MV-4-11 (cell line): ENCODE data around the gene COG5.
A peak's percentile ranks its signal among the peaks of the same experiment; 100 is the strongest.

Source experiments
- DNase-seq: peaks from one replicate; lab custom pipeline; 2025; lab: John Stamatoyannopoulos, UW

COG5 gene

GRCh38 chr7:107394276-107394675 is 169.4 kb downstream of the COG5 start:
- no peak for DNase-seq

- DNase-seq, result no peak
Measured at GRCh38 chr7:107392830-107393229, 170.9 kb downstream of the COG5 start.

- DNase-seq, result no peak
Measured at GRCh38 chr7:107390916-107391315, 172.8 kb downstream of the COG5 start.

DNA sequence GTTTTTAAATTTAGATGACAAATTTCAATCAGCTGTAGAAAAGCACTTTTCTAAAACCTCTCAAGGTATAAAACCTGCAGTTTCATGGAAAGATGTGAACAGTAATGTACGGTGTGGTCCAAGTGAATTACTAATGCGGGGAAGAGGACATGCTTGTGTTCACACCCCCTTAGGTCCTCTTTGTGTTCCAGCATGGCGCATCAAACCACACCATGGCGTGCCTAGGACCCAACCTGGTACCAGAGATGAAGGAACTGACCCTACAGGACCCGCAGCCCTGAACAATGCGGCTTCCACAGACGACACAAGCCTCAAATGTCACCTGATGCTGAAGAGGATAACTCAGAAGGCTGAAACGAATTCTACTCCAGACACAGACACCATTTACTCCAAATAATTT is 175.1 kb downstream of the COG5 start:
- DNase-seq, result peak; percentile 1

GRCh38 chr7:107387573-107388219 is 176.0 kb downstream of the COG5 start:
- DNase-seq, result no peak

- no peak for DNase-seq
Measured at GRCh38 chr7:107387128-107387527, 176.6 kb downstream of the COG5 start.

GRCh38 chr7:107386548-107387102 is 177.1 kb downstream of the COG5 start:
- no peak for DNase-seq

DNA sequence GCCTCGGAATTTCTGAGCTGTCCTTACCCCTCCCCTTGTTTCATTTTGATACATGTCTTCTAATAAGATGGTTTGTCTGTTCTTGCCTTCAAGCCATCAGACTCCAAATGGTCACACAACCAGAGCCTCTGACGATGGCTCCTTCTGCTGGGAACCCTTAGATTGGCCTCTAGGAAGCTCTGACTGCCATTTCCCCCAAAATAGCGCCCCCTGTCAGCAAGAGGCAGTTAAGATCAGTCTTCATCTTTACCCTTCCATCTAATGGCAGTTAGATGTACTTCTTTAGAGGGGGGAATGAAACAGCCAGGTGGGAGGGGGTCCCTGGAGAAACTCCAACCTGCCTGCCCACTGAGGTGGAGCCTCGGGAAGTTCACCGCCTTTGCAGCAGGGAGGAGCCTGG is 179.7 kb downstream of the COG5 start:
- no peak for DNase-seq

DNA sequence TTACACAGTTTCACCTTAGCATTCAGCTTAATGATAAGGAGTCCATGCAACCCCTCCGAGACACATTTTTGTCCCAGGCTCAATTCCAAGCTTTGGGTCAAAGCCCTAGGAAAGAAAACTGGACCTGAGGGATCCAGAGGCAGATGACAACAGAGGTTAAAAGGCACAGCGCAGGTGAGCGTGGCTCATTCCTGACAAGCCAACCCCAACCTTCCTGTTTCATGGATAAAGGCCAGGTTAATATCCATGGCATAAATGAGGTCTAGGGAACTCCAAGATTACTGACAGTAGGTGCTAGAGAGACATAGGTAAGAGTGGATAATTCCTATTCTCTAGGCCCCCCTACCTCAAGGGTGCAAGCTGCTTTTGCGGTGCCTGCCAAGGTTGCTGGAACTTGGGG is 180.5 kb downstream of the COG5 start:
- no peak for DNase-seq

DNA sequence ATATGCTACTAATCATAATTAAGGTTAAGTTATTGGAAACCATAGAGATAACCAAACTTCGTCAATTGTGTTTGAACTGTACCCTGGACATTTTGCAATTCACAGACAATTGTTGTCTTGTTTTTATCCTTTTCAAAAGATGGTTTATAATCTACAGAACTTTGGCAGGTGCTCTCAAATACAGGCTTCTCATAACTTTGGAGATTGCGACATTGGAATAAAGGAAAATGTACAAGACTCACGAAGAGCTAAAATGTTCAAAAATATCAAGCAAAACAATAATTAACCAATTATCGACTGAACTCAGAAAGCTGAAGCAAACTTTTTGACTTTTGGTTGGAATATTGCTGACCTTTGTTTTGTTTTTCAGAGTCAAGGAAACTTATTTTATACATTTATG is 182.3 kb downstream of the COG5 start:
- DNase-seq, result no peak

DNA sequence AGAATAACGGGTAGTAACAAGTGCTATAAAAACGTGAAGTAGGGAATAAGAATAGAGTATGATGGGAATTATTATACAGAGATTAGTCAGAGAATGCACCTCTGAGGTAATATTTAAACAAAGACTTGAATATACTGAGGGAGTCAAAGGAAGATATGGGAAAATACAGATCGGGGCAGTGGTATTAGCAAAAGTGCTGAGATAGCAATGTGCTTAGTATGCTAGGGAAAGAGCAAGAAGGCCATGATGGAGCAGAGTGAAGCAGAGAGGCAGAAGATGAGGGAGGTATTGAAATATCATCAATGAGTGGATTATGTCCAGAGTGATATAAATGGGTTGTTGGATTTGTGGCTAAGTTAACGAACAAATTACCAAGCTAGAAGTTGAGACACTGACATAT is 190.4 kb downstream of the COG5 start:
- DNase-seq, result no peak

DNA sequence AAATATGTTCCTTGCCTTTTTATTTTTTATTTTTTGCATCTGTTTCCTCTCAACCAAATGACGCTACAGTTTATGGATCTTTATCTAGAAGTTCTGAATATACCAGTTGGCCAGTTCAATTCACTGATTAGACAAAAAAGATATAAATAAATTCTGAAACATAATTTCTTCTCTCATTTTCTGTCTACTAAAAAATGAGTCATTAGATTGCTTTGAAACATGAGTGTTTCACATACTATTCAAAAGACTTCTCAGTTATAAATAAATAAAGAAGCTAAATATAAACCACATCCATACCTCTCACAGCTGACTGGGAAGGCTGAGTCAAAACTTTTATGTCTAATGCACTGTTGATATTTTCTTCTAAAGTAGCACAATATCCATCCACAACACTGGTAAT is 191.4 kb downstream of the COG5 start:
- DNase-seq, result no peak

GRCh38 chr7:107370816-107371215 is 192.9 kb downstream of the COG5 start:
- DNase-seq, result no peak

DNA sequence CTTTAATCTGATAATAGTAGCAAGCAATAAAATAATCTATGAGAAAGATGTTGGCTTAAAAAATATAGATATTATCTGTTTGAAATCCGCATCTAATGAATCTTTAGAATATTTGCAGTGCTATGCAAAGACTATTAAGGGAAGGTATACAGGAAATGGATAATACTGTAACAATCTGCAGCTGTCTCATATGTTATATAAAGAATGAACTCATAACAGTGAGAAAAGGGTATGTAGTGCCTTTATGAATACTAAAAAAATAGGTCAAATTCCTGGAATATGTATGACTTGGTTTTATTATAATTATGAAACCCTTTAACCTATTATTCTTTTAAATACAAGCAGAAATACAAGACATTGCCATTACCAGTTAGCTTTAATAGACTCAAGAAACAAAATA is 198.9 kb downstream of the COG5 start:
- DNase-seq, result no peak

DNA sequence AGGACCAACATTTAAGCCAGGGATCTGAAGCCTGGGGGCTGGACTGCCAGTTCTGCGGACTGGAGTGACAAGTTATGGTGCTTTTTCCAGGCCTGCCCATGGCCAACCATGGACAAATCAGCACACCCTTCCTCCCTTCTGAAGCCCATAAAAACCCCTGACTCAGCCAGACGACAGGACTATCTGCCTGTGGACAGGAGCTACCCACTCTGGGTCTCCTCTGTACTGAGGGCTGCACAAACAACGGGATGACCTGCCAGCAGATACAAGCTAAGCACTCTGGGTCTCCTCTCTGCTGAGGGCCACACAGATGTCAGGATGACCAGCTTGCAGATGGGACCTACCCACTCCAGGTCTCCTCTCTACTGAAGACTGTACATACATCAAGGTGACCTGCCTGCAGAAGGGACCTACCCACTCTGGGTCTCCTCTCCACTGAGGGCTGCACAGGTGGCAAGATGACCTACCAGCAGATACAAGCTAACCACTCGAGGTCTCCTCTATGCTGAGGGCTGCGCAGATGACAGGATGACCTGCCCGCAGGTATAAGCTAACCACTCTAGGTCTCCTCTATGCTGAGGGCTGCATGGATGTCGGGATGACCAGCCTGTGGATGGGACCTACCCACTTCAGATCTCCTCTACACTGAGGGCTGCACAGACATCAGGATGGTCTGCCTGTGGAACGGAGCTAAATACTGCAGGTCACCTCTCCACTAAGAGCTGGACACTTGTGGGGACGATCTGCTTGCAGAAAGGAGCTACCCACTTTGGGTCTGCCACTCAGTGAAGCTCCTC is 204.0 kb downstream of the COG5 start:
- DNase-seq, result no peak

DNA sequence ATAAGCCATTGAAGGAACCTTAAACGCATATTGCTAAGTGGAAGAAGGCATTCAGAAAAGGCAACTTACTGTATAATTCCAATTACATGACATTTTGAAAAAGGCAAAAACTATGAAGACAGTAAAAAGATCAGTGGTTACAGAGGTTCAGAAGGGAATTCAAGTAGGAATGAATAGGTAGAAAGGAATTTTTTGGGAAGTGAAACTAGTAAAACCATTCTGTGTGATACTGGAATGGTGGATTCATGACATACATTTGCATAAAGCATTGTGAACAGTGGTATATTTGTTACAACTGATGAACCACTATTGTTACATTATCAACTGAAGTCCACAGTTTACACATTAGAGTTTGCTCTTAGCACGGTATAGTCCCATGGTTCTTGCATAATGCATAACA is 208.1 kb downstream of the COG5 start:
- no peak for DNase-seq

GRCh38 chr7:107354640-107355039 is 209.1 kb downstream of the COG5 start:
- no peak for DNase-seq

GRCh38 chr7:107353701-107354100 is 210.0 kb downstream of the COG5 start:
- DNase-seq, result no peak

GRCh38 chr7:107345898-107346297 is 217.8 kb downstream of the COG5 start:
- DNase-seq, result no peak

- DNase-seq, result no peak
Measured at GRCh38 chr7:107344799-107345198, 218.9 kb downstream of the COG5 start.

DNA sequence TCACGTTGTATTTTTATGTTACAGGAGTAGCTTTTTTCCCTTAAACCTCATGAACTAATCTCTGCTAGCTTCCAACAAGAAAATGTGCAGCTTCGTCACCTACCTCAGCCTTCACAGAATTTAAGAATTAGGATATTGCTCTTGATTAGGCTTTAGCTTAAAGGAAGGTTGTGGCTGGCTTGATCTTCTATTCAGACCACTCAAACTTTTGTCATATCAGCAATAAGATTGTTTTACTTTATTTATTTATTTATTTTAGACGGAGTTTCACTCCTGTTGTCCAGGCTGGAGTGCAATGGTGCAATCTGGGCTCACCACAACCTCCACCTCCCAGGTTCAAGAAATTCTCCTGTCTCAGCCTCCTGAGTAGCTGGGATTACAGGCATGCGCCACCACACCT is 219.4 kb downstream of the COG5 start:
- DNase-seq, result no peak

DNA sequence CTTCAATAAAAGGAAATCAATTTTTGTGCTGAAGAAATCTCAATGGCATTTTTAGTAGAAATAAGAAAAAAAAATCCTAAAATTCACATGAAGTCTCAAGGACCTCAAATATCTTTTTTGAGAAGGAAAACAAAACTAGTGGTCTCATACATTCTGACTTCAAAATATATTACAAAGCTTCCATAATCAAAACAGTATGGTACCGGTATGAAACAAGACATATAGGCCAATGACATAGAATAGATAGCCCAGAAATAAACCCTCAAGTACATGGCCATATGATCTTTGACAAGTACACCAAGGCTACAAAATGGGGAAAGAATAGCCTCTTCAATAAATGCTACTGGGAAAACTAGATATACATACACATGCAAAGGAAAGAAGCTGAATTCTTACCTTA is 225.6 kb downstream of the COG5 start:
- DNase-seq, result no peak

- peak; percentile 64 for DNase-seq
Measured at GRCh38 chr7:107332488-107333269, 231.0 kb downstream of the COG5 start.
